H7 (cell line): ENCODE results near the gene WWOX. TPM values are rescaled to one million over a fixed set of nuclear protein-coding genes. Genes with fewer than 3 reads are reported as not detected.

Experiments
- DNase-seq: peaks from one replicate; pipeline ENCODE4 v3.0.0; 2012
- H3K27me3 ChIP-seq: 2 replicates; pipeline ENCODE4 v1.6.0; 2011; ENCODE audit warnings: mild to moderate bottlenecking, low read length; ENCODE audit not compliant: control insufficient read depth, insufficient read depth
- H3K36me3 ChIP-seq: replicated peaks from 2 replicates; pipeline ENCODE4 v1.5.1; 2011; ENCODE audit warnings: low read length; ENCODE audit not compliant: control insufficient read depth, insufficient read depth
- H3K4me3 ChIP-seq: 2 replicates; pipeline ENCODE4 v1.5.1; 2011; ENCODE audit warnings: low read depth, mild to moderate bottlenecking, control low read depth, low read length, moderate library complexity; ENCODE audit not compliant: insufficient read depth
- total RNA-seq: library from RNA; depleted of rRNA; stranded (reverse); fragments of >200 nt; shearing (Covaris generic); gene quantifications from 2 replicates; pipeline ENCODE4 v1.2.3, GENCODE V29; 2014

WWOX gene
- total RNA-seq, 1 experiment from 2014 or later: 29.2 TPM

DNA sequence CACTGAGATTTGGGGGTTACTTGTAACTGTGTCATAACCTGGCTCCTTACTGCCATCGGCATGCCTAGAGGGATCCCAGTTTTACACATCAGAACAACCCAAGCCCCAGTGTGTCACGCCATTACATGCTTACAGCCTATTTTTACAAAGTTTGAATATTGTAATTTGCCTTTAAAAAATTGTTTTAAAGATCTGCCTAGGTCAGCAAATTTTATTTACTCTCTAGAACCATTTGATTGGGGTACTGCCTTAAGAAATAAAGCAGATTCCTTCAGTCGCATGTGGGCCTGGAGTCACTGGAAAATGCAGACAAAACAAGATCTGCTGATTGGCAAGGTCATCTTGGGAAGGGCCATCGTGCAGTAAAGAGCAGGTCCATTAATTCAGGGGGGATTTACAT, 566.9 kb downstream of the WWOX start:
- Histone ChIP-seq H3K36me3 (no peaks in the 10 kb centered on the region), H3K4me3 (no peak overlapping the region), H3K27me3 (no peaks in the 10 kb centered on the region)
- no peak for DNase-seq

DNA sequence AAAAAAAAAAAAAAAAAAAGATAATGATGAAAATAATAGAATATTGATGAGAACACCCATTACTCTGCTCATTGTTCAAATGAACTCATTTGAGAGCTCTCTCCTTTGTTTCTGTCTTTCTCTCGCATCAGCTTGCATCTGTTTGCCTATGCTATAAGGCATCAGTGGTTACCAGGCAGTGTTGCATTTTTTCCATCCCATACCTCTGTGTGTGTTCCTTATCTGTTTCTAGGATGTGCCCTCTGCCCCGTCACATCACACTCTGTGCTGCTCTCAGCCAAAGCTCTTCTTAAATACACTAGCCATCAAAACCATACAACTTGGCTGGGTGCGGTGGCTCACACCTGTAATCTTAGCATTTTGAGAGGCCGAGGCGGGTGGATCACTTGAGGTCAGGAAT, 568.2 kb downstream of the WWOX start:
- Histone ChIP-seq H3K4me3 (no peak overlapping the region), H3K27me3 (no peaks in the 10 kb centered on the region), H3K36me3 (no peaks in the 10 kb centered on the region)
- DNase-seq: no peak

DNA sequence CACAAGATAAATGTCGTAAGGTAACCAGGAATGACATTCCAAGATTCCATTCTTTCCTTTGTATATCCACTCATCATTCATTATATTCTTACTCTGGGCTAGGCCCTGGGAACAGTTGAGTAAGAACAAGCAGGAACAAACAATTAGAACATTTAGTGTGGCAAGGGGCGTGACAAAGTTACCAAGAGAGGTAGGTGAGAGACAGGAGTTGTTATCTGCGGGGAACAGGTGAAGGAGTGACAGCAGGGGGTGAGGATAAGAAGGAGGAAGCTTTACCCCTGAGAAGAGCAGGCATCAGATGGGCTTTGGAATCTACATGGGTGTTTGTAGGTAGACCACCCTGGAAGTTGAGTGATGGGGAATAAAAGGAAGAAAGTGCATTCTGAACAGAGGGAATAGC, 568.9 kb downstream of the WWOX start:
- H3K4me3 ChIP-seq: no peak overlapping the region
- H3K27me3 ChIP-seq: no peaks in the 10 kb centered on the region
- DNase-seq: no peak
- no peaks in the 10 kb centered on the region for H3K36me3 ChIP-seq

DNA sequence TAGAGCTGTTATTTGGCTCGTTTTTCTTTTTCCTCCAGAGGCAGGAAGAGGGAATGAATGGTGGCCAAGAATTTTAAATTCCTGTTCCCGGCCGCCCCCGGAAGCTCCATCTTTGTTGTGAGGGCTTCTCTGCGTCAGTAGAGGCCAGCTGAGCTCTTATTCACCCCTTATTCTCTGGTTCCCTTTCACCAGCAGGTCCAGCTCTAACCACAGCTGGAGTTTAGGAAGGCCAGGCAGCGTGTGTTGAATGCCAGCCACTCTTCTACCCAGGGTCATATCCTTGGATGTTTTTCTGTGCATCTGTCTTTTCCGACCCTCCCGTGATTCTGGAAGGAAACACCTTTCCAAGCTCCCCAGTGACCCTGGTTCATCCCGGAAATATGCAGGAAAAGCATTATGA, 570.5 kb downstream of the WWOX start:
- Histone ChIP-seq H3K4me3 (no peak overlapping the region), H3K36me3 (no peaks in the 10 kb centered on the region), H3K27me3 (no peaks in the 10 kb centered on the region)
- no peak for DNase-seq

- Histone ChIP-seq H3K27me3 (no peaks in the 10 kb centered on the region), H3K4me3 (no peak overlapping the region), H3K36me3 (no peaks in the 10 kb centered on the region)
- no peak for DNase-seq
These were observed 573.5 kb downstream of the WWOX start for GRCh38 chr16:78672779-78673556.

DNA sequence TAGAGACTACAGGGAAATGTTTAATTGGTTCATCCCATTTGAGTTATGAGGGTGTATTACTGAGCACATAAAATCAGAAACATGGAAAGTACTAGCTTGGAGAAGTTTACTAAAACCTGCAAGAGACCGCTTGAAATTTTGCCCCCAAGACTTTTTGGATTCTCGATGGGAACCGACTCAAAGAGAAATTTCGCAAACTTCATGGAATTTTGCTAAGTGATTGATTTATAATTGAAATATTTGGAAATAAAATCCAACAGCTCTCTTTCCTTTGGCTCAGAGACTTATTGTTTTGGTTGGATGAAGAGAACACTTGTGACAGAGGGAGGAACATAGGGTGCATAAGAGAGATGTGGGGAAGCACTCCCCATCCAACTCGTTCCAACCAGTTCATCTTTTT, 574.4 kb downstream of the WWOX start:
- DNase-seq: no peak
- Histone ChIP-seq H3K27me3 (no peaks in the 10 kb centered on the region), H3K36me3 (no peaks in the 10 kb centered on the region), H3K4me3 (no peak overlapping the region)

DNA sequence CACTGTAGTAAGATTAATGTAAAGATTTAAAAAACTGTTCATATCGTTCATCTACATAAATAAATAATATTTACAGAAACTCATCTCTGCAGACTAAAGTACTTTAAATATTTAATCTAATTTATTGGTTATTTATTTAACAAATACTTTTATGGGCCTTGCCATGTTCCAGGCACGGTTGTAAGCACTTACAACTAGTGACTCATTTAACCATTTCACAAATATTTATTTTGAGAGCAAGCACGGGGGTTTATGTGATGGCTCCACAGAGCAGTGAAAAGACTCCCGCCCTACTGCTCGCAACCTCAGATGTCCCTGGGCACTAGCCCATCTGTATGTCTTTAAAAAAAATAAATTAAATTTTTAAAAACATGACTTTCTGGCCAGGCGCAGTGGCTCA, 575.9 kb downstream of the WWOX start:
- Histone ChIP-seq H3K36me3 (no peaks in the 10 kb centered on the region), H3K4me3 (no peak overlapping the region), H3K27me3 (no peaks in the 10 kb centered on the region)
- DNase-seq: no peak

- no peaks in the 10 kb centered on the region for H3K36me3 ChIP-seq
- H3K4me3 ChIP-seq: no peak overlapping the region
- no peak for DNase-seq
- H3K27me3 ChIP-seq: no peaks in the 10 kb centered on the region
These were observed 576.7 kb downstream of the WWOX start for GRCh38 chr16:78675951-78676792.

DNA sequence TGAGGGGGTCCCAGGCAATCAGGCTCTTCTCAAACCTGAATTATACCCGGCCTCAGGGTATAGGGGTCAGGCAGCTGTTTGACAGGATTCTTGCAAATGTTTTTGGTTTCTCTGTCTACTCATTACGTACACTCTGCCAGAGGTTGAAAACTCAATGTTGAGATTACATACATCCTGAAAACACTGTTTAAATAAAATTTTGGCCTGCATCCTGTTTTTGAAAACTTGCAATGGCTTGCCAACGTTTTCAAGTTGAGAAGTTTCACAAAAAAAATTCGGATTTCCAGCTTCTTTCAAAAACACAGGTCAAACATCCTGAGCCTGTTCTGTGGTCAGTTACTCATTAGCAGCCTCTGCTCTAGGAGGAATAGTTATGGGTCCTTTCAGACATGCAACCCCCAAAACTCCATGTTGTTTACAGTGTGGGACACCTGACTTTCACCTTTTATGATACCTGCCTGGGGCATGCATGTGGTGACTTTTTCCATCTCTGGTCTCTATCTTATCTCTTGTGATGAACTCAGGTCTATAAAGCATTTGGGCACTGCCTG, 577.8 kb downstream of the WWOX start:
- no peaks in the 10 kb centered on the region for H3K36me3 ChIP-seq
- DNase-seq: no peak
- no peaks in the 10 kb centered on the region for H3K27me3 ChIP-seq
- H3K4me3 ChIP-seq: no peak overlapping the region

DNA sequence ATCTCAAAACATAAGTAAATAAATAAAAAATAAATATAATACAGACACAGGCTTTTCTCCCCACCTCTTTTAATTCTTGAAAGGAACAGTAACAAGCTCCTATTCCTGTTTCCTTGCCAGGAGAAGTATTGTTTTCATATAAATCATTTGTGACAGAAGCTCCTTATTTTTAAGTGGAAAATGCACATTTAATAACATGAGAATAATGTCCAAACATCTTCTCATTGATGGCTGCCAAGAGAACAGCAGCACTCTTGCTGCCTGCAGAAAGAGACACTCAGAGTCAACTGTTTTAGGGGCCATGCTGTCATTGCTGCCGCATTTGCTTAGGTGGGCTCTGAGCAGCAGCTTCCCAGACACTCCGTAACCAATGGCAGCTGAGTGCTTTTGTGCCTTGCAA, 580.1 kb downstream of the WWOX start:
- H3K4me3 ChIP-seq: no peak overlapping the region
- H3K27me3 ChIP-seq: no peaks in the 10 kb centered on the region
- no peak for DNase-seq
- H3K36me3 ChIP-seq: no peaks in the 10 kb centered on the region

DNA sequence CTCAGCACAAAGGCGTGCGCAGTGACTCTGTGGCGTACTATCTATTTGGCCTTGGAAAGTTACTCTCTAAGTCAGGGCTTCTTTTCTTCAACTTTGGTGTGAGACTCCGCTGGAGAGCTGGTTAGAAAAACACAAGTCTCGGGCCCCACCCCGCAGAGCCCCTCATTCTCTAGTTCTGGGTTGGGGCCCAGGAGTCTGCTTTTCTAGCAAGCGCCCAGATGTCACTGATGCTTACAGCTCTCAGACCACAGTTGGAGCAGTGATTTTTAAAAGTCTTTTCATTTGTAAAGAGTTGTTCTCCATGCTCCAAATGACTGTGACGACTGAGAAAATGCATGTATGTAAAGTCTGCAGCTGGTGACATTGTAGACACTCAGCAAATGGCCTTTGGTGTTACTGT, 582.3 kb downstream of the WWOX start:
- no peak overlapping the region for H3K4me3 ChIP-seq
- no peak for DNase-seq
- H3K27me3 ChIP-seq: no peaks in the 10 kb centered on the region
- no peaks in the 10 kb centered on the region for H3K36me3 ChIP-seq

- DNase-seq: no peak
These were observed 584.7 kb downstream of the WWOX start for GRCh38 chr16:78684030-78684611.

DNA sequence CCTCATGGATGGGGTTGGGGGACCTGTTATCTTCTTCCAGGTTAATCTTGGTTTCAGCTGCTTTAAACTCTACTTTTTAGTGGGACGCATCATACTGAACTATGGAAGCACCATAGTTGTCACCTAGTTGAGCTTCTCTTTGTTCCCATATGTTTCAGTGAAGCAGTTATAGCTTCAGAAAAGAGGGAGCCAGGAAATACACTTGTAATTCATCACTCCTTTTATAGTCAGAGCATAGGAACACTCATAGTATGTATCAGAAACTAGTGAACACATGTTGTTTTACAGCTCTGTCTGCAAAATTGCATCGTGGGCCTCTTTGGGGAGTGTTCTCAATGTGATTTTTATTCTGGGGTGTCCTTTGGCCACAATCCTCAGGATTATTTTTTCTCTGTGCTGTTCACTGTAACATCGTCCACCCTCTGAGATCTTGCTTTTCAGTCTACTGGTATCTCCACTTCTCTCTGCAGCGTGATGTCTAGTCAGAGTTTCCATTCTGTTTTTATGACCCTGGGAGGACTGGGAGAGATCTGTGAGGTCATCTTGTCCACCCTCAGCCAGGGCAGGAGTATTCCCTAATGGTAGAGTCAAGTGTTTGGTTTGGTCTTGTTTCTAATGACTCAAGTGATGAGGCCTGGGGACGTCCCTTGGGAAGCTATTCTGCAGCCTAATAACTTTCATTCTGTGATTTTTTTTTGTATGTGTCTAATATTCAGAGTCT, 585.4 kb downstream of the WWOX start:
- H3K4me3 ChIP-seq: no peak overlapping the region
- no peaks in the 10 kb centered on the region for H3K36me3 ChIP-seq
- H3K27me3 ChIP-seq: no peaks in the 10 kb centered on the region
- DNase-seq: no peak

More at GRCh38 chr16:78684030-78684611, 584.7 kb downstream of the WWOX start:
- Histone ChIP-seq H3K4me3 (no peak overlapping the region), H3K36me3 (no peaks in the 10 kb centered on the region), H3K27me3 (no peaks in the 10 kb centered on the region)

DNA sequence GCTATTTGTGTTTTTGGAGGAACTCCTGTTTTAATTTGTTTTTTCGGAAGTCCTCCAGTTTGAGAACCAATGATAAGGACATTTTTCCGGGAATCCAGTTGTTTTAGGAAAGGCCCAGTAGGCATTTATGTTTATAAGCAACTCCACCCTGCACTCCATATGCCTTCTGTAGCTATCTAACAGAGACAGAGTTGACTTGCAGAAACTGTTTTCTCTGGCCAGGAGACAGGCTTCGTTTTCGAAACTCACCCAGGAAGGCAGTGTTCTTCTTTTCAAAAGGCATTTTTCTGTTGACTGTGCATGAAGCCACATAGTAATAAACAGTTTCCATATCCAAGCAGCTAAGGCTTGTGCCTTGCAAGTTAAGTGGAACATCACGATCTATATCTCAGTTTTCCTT, 587.1 kb downstream of the WWOX start:
- Histone ChIP-seq H3K27me3 (no peaks in the 10 kb centered on the region), H3K4me3 (no peak overlapping the region), H3K36me3 (no peaks in the 10 kb centered on the region)
- no peak for DNase-seq
